Type B pancreatic cell (in vitro differentiated cells): ENCODE data around the gene NMU. TPM values are rescaled to one million over a fixed set of nuclear protein-coding genes. Genes with fewer than 3 reads are reported as not detected.

Experiments used
- DNase-seq: peaks from one replicate; pipeline ENCODE4 v3.0.0; 2021; ENCODE audit warnings: mixed read lengths; ENCODE audit not compliant: unreplicated experiment; ENCODE audit errors: extremely low spot score
- H3K27ac Mint-ChIP-seq: 2 replicates; pipeline ENCODE4 v1.8.0; 2021; ENCODE audit warnings: mild to moderate bottlenecking, mixed read lengths
- H3K27me3 Mint-ChIP-seq: 2 replicates; pipeline ENCODE4 v1.8.0; 2021; ENCODE audit warnings: mixed read lengths
- H3K36me3 Mint-ChIP-seq: 2 replicates; pipeline ENCODE4 v1.8.0; 2021; ENCODE audit warnings: mixed read lengths
- H3K4me1 Mint-ChIP-seq: one replicate; pipeline ENCODE4 v1.8.0; 2021; ENCODE audit warnings: mixed read lengths; ENCODE audit not compliant: unreplicated experiment
- H3K4me3 Mint-ChIP-seq: 2 replicates; pipeline ENCODE4 v1.8.0; 2021; ENCODE audit warnings: mild to moderate bottlenecking, mixed read lengths
- H3K9me3 Mint-ChIP-seq: 2 replicates; pipeline ENCODE4 v1.8.0; 2021; ENCODE audit warnings: mixed read lengths
- CTCF ChIP-seq: fragments of 200-600 bp; sonication (generic); conservative IDR thresholded peaks from 2 replicates; pipeline ENCODE4 v1.5.0; 2021; ENCODE audit warnings: antibody characterized with exemption, mild to moderate bottlenecking
- total RNA-seq: library from RNA; stranded (reverse); gene quantifications from 2 replicates; pipeline ENCODE4 v1.2.1, GENCODE V29; 2021; ENCODE audit warnings: low replicate concordance

NMU gene
- total RNA-seq, 1 donor from 2014 or later: 19.4 TPM

GRCh38 chr4:55547918-55548317 lies 88.2 kb downstream of the NMU start:
- H3K36me3 Mint-ChIP-seq: no peaks in the 10 kb centered on the region
- no peaks in the 10 kb centered on the region for H3K9me3 Mint-ChIP-seq
- no peak for DNase-seq
- H3K4me3 Mint-ChIP-seq: peak overlapping the region; percentile 97
- peak overlapping the region; percentile 94 for H3K27ac Mint-ChIP-seq
- H3K4me1 Mint-ChIP-seq: peaks cover 27% of the 10 kb centered on the region
- no peaks in the 10 kb centered on the region for H3K27me3 Mint-ChIP-seq
- no peak for TF ChIP-seq CTCF

- no peak for TF ChIP-seq CTCF
- H3K4me3 Mint-ChIP-seq: peak overlapping the region; percentile 97
- peak overlapping the region; percentile 94 for H3K27ac Mint-ChIP-seq
- no peaks in the 10 kb centered on the region for H3K36me3 Mint-ChIP-seq
- no peak for DNase-seq
- no peaks in the 10 kb centered on the region for H3K9me3 Mint-ChIP-seq
- H3K4me1 Mint-ChIP-seq: peaks cover 27% of the 10 kb centered on the region
- H3K27me3 Mint-ChIP-seq: no peaks in the 10 kb centered on the region
Measured at GRCh38 chr4:55547466-55547770, 88.7 kb downstream of the NMU start.

GRCh38 chr4:55546756-55547465 lies 89.2 kb downstream of the NMU start, which contains the start of gene CLOCK:
CLOCK (minus strand) TSS chr4:55546909; CDS start chr4:55482785, 64,124 bp downstream.
- H3K27me3 Mint-ChIP-seq: no peaks in the 10 kb centered on the region
- H3K4me1 Mint-ChIP-seq: peaks cover 27% of the 10 kb centered on the region
- no peaks in the 10 kb centered on the region for H3K9me3 Mint-ChIP-seq
- TF ChIP-seq CTCF: peak; percentile 74
- H3K36me3 Mint-ChIP-seq: no peaks in the 10 kb centered on the region
- H3K4me3 Mint-ChIP-seq: peak within 1 kb of the TSS; percentile 97
- peak within 1 kb of the TSS; percentile 94 for H3K27ac Mint-ChIP-seq
- peak; percentile 92 for DNase-seq

- no peak for TF ChIP-seq CTCF
- no peaks in the 10 kb centered on the region for H3K9me3 Mint-ChIP-seq
- H3K4me1 Mint-ChIP-seq: peaks cover 27% of the 10 kb centered on the region
- DNase-seq: no peak
- H3K27ac Mint-ChIP-seq: peak overlapping the region; percentile 94
- peak overlapping the region; percentile 97 for H3K4me3 Mint-ChIP-seq
- no peaks in the 10 kb centered on the region for H3K36me3 Mint-ChIP-seq
- H3K27me3 Mint-ChIP-seq: no peaks in the 10 kb centered on the region
Measured at GRCh38 chr4:55546506-55546755, 89.7 kb downstream of the NMU start.

- no peak for TF ChIP-seq CTCF
- no peaks in the 10 kb centered on the region for H3K9me3 Mint-ChIP-seq
- peaks cover 27% of the 10 kb centered on the region for H3K4me1 Mint-ChIP-seq
- no peaks in the 10 kb centered on the region for H3K36me3 Mint-ChIP-seq
- H3K27me3 Mint-ChIP-seq: no peaks in the 10 kb centered on the region
- H3K27ac Mint-ChIP-seq: peak overlapping the region; percentile 94
- peak; percentile 82 for DNase-seq
- peak overlapping the region; percentile 97 for H3K4me3 Mint-ChIP-seq
Measured at GRCh38 chr4:55545641-55546505, 90.2 kb downstream of the NMU start.

Other genes starting within 250 kb of the NMU start
- 69.2 and 96.0 TPM in 2 replicates for gene TMEM165, start 240.3 kb downstream of the NMU start, total RNA-seq
- 11.8 and 17.5 TPM in 2 replicates for gene CLOCK, start 89.4 kb downstream of the NMU start, total RNA-seq
- gene PDCL2, start 44.1 kb downstream of the NMU start, total RNA-seq: not detected in 2 replicates
- gene EXOC1L, start 183.5 kb upstream of the NMU start, total RNA-seq: not detected in 2 replicates
- gene EXOC1, start 217.3 kb upstream of the NMU start, total RNA-seq: 25.6 and 29.0 TPM in 2 replicates